Thyroid gland (tissue), 4 donors: ENCODE results near the gene UBE2J1.

Source experiments
- POLR2A ChIP-seq, 2 donors: fragments of 450-650 bp; IDR thresholded peaks; one replicate each; pipeline ENCODE4 v1.6.1; 2017; ENCODE audit warnings: antibody characterized with exemption in 2 of 2, mild to moderate bottlenecking in 2 of 2, moderate library complexity in 1 of 2
- TF ChIP-seq, protein P1 (sequence below), 6 experiments: fragments of 200-600 bp in 3 of 6; fragments of 450-650 bp in 3 of 6; sonication (generic) in 3 of 6; IDR thresholded peaks; one replicate each; pipeline ENCODE4 v1.5.1; 2016 to 2019; ENCODE audit warnings: antibody characterized with exemption in 6 of 6, mild to moderate bottlenecking in 2 of 6, inconsistent platforms in 1 of 6, moderate library complexity in 1 of 6

DNA sequence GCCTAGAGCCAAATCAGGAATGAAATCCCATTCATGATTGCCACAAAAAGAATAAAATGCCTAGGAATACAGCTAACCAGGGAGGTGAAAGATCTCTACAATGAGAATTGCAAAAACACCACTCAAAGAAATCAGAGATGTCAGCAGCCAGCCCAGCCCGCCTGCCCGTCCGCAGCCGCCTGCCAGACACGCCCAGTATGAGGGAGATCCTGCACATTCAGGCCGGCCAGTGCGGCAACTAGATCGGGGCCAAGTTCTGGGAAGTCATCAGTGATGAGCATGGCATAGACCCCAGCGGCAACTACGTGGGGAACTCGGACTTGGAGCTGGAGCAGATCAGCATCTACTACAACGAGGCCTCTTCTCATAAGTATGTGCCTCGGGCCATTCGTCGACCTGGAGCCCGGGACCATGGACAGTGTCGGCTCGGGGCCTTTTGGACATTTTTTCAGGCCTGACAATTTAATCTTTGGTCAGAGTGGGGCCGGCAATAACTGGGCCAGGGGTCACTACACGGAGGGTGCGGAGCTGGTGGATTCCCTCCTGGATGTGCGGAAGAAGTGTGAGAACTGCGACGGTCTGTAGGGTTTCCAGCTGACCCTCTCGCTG lies 50.8 kb downstream of the UBE2J1 start:
- TF ChIP-seq, protein P1, sequence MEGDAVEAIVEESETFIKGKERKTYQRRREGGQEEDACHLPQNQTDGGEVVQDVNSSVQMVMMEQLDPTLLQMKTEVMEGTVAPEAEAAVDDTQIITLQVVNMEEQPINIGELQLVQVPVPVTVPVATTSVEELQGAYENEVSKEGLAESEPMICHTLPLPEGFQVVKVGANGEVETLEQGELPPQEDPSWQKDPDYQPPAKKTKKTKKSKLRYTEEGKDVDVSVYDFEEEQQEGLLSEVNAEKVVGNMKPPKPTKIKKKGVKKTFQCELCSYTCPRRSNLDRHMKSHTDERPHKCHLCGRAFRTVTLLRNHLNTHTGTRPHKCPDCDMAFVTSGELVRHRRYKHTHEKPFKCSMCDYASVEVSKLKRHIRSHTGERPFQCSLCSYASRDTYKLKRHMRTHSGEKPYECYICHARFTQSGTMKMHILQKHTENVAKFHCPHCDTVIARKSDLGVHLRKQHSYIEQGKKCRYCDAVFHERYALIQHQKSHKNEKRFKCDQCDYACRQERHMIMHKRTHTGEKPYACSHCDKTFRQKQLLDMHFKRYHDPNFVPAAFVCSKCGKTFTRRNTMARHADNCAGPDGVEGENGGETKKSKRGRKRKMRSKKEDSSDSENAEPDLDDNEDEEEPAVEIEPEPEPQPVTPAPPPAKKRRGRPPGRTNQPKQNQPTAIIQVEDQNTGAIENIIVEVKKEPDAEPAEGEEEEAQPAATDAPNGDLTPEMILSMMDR (IDR thresholded peaks at IDR 0.05): no peak
- TF ChIP-seq POLR2A (IDR thresholded peaks at IDR 0.05): no peak
